ENCODE data around the gene BIRC3.
"Not testable (repeated sequence)": the region's sequence is repeated elsewhere in the genome, so short reads cannot be mapped to it uniquely, and the experiment has no call there.

The BIRC3 gene

DNA sequence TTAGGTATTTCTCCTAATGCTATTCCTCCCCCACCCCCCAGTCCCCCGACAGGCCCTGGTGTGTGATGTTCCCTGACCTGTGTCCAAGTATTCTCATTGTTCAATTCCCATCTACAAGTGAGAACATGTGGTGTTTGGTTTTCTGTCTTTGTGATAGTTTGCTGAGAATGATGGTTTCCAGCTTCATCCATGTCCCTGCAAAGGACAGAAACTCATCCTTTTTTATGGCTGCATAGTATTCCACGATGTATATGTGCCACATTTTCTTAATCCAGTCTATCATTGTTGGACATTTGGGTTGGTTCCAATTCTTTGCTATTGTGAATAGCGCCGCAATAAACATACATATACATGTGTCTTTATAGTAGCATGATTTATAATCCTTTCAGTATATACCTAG lies 20.5 kb upstream of the BIRC3 start:
- not testable (repeated sequence) for DNase-seq

DNA sequence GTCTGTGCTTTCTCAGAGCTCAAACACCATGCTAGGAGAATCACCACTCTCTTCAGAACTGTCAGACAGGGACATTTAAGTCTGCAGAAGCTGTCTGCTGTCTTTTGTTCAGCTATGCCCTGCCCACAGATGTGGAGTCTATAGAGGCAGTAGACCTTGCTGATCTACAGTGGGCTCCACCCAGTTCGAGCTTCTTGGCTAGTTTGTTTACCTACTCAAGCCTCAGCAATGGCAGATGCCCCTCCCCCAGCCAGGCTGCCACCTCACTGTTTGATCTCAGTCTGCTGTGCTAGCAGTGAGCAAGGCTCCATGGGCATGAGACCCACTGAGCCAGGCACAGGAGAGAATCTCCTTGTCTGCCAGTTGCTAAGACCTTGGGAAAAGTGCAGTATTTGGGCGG lies 16.4 kb upstream of the BIRC3 start:
- DNase-seq, result not testable (repeated sequence)

DNA sequence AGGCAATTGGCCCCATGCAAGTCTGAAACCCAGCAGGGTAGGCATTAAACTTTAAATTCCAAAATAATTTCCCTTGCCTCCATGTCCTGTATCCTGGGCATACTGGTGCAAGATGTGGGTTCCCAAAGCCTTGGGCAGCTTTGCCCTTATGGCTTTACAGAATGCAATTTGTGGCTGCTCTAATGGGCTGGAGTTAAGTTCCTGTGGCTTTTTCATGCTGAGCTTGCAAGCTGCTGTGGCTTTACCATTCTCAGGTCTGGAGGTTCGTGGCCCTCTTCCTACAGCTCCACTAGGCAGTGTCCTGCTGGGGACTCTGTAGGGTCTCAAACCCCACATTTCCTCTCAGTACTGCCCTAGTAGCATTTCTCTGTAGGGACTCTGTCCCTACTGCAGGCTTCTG lies 15.0 kb upstream of the BIRC3 start:
- no peak for DNase-seq

DNA sequence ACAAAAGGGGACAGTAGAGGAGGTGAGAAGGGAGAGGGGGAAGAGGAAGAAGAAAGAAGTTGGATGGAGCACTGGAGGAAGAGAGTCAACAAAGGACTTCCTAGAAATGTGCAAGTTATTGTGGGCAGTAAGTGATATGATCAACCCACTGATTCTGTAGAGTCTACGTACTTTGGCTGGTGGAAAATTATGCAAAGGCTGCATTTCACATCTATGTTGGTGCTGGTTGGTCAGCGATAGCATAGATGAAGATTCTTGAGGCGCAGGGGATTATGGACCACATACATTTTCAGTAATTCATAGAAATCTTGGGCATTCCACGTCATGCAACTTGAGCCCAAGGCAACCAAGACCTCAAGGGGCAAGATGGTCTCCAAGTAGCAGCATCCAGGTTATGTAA lies 12.6 kb upstream of the BIRC3 start:
- no peak for DNase-seq

DNA sequence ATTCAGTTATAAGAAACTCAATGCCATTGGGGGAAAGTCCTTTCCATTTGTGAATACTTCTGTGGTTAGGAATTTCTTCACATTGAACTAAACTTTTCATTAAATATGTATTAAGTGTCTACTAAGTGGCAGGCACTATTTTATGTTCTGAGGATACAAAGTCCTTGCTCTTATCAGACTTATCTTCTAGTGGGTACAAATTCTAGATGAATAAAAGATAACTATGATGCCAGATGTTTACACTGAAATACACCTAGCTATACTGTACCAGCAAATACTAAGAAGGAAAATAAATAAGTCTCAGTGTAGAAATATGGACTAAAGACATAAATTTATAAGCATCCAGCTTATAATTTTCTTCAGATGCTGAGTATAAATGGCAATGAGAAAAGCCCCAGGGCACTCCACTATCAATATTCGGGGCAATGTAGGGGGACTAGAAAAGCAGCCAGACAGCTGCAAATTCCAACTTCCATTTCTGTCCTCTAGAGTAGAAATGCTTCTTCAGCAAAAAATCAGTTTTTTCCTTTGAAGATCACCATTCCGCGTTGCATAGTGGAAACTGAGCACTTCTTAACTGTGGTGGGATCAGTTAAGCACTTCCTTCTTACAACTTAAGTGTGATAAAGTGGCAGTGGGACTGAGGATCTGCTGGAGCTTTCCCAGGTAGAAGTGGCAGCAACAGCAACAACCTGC lies 11.8 kb upstream of the BIRC3 start:
- DNase-seq, result no peak

DNA sequence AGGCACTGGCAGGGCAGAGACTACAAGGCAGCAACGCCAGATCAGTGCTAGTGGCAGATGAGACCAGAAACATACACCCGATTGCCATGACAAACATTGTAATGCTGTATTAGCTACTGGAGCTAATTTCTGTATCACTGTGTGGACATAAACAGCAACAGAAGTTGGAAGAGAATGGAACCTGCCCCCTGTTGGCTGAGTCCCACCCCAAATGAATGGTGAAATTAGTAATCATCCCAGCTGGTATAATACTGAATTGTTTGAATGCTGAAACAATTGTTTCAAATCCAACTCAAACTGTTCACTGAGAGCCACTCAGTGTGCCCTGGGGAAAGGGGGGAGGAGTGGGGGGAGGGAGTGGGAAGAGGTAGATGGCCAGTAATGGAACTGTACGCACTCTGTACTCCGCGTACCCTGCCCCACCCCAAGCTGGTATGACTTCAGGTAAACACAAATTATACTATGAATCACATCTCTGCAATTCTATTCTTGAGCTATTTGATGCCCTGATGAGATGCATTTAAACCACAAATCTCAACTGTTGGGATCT lies 11.2 kb upstream of the BIRC3 start:
- DNase-seq, result no peak

DNA sequence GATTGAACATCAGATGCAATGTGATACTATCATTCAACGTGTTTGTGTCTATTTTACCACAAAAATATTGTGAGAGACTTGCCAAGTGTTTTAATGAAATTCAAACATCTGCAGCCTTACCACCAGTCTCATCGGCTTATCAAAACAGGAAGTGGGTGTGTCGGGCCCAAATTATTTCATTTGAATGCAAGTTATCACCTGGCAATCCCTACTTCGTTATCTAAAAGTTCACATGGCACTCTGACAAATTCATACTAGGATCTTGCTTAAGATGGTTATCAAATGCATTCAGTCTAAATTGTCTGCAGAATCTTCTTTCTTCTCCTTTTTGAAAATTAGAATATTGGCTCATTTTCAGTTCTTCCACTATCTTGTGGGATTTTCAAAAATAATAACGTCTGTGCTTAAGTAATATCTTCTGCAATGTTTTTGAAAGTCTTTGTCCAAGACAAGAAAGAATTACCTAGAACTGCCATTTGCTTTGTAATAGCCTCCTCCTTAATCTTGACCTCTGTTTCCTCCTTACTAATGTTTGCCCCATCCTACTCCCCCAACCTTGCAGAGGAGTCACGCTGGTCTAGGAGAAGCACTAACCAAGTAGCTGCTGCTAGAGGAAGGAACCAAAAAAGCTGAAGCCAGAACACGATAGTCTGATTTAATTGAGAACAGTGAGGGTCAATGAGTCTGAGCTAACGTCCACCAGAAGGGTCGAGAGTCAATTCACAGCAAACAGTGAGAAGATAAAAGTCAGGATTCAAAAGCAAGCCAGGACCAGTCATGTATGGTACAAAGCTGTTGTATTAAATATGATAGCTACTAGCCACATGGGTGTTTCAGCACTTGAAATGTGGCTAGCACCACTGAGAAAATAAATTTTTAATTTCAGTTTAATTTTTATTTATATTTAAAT lies 10.2 kb upstream of the BIRC3 start:
- no peak for DNase-seq

DNA sequence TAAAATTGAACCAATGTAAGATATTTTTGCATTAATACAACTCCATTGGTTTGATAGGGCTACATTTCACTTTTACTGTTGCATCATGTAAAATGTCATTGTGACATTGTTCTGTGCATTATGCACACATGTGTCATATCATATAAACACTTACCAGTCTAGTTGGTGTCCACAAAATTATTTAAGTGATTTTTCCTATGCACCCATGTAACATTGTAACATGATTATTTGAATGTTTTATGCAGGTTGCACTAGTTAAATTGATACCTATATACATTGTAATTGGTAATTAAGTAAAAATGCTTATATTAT lies 9.6 kb upstream of the BIRC3 start:
- DNase-seq, result no peak

DNA sequence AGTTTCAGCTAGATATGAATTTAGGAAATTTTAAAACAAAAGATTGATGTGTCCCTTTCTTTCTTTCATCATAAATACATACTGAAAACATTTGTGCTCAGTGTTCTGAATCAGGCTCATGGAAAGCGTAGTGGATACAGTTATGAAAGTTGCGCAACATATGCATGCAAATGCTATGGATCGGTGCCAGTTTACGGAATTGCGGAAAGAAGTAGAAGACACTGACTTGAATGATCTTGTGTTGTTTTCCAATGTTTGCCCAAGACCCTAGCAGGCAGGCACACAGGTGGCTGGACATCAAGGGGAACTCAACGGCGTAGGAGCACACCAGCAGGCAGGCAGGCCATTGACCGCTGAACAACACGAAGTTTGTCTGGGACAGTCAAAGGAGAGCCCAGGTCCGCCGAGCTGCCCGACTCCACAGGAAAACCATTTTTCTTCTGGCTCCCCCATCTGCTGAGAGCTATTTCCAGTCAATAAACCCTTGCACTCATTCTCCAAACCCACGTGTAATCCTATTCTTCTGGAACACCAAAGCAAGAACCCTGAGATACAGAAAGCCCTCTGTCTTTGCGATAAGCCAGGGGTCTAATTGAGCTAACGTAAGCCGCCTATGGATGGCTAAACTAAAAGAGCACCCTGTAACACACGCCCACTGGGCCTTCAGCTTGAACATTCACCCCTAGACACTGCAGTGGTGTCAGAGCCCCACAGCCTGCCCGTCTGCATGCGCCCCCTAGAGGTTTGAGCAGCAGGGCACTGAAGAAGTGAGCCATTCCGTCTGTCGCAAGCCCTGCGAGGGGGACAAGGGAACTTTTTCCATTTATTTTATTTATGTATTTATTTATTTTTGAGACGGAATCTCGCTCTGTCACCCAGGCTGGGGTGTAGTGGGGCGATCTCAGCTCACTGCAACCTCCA lies 7.4 kb upstream of the BIRC3 start:
- DNase-seq, result no peak

DNA sequence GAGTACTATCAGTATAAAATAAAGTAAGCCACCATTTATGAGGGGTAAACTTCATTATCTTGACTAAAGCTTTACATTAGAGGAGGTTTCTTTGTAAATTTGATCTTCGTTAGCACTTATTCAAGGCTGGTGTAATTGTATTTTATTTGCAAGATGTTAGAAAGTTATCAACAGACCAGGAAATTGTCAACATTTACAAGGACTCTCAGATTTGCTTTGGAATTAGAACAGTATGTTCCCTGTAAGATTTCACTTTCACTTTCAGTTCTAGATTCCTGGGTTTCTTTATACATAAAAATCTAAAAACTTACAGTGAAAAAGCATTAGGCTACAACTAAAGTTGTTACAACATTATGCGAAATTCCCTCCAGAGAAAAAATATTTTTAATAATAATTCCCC lies 4.6 kb upstream of the BIRC3 start:
- no peak for DNase-seq

DNA sequence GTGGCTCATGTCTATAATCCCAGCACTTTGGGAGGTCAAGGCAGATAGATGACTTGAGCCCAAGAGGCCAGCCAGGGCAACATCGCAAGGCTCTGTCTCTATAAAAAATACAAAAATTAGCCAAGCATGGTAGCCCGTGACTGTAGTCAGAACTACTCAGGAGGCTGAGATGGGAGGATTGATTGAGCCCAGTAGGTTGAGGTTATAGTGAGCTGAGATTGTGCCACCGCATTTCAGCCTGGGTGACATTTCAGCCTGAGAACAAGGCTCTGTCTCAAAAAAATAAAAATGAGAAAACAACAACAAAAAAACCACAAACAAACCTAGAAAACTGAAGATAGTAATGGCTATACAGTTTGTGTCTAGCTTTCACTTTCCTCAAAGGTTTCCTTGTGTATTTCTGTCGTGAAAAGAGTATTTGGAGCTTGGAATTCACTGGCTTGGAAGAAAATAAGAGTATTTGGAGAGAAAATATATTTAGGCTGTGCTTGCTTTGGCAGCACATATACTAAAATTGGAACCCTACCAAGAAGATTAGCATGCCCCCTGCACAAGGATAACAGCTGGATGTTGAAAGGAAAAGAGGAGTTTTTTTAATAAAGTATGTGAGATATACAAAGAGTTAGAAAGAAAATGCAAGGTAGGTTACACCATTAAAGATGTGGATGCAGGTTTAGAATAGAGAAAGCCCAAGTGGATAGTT lies 3.9 kb upstream of the BIRC3 start:
- DNase-seq, result no peak

DNA sequence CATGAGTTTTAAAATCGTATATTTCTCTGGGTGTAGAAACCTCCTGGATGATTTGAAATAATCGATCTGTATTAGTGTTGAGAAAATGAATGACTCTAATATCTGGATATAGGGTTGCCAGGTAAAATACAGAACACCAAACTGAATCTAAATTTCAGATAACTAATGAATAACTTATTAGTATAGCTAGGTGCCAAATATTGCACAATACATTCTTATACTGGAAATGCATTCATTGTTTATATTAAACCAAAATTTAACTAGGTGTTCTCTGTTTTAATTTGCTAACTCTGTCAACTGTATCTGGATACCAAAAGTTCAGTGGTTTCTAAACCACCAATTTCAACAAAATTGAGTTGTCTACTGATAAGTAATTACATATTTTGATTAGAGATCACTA lies 2.5 kb upstream of the BIRC3 start:
- no peak for DNase-seq

DNA sequence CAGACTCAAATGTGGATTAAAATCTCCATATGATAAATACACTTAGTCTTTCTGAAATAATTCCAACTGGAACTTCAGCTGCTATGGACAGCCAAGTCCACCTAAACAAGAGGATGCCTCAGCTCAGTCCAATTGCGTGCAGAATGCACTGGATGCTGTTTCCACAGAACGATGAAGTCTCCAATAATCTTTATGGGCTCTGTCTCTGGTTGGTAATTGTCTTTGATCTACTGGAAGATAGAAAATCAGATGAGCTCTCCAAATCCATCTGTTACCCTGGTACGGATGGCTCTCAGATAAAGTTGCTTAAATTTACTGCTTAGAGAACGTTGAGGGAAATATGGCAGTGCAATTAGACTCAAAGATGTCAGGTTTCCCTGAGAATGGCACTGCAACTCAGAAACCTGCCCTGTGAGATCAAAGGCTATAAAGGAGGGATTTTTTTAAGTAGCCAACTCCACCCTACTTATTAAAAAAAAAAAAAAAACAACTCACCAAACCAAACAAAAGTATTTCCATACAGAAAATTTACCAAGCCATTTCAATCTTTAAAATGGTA lies 859 bp upstream of the BIRC3 start:
- no peak for DNase-seq

DNA sequence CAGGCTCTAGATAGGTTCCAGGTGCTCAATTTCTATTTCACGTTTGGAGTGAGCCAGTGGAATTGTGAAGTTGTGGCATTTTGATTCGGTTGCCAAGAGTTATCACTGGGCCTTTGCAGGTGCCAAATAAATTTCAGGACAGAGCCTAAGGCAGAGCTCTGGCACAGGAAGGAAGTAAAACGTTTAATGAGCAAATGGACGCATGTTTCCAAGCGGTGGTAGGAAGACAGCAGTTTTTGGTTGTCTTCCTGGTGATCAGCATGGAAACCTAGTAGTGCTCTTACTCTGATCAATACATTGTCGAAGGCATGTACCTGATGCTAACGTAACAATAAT lies 452 bp downstream of the BIRC3 start:
- DNase-seq, result no peak

DNA sequence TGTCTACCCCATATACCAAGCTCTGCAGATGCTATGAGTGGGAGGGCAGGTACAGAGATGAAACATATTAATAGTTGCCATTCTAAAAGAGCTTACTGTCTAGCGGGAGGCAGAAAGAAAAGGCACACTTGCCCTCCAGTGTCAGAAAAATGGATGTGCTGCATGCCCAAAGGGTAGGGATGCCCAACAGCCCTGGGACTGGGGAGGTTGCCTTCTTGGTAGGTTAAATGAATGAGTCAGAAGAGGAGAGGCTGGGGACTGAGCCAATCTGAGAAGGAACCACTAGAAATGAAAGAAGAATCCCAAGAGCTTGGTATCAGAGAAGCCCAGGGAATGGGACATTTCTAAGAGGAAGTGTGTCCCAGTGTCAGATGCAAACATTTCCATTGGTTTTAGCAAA lies 1.2 kb downstream of the BIRC3 start:
- DNase-seq, result no peak

DNA sequence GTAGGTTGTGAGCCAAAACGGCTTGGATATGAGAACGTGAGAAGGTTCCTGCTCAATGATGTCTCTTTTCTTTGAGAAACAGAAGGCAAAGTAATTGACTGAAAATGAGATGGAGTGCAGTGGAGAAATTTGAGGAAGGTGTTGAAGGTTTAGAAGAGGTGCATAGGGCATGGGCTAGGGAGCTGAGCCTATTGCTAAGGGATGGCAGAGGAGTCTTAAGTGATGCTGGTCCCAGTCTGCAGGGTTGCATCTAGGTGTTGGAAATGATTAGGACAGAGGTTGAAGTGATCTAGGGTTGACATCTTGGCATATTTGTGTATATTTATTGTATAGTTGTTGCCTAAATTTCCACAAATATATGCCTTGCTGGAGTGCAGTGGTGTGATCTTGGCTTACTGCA lies 2.3 kb downstream of the BIRC3 start:
- DNase-seq, result no peak

DNA sequence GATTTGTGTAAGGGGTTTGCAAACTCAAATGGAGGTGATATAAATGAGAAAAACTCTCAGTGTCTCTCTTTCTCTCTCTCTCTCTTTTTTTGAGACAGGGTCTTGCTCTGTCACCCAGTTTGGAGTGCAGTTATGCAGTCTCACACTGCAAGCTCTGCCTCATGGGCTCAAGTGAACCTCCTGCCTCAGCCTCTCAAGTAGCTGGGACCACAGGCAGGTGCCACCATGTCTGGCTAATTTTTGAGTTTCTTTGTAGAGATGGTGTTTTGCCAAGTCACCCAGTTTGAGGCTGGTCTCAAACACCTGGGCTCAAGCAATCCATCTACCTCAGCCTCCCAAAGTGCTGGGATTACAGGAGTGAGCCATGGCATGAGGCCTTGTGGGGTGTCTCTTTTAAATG lies 2.9 kb downstream of the BIRC3 start:
- no peak for DNase-seq

DNA sequence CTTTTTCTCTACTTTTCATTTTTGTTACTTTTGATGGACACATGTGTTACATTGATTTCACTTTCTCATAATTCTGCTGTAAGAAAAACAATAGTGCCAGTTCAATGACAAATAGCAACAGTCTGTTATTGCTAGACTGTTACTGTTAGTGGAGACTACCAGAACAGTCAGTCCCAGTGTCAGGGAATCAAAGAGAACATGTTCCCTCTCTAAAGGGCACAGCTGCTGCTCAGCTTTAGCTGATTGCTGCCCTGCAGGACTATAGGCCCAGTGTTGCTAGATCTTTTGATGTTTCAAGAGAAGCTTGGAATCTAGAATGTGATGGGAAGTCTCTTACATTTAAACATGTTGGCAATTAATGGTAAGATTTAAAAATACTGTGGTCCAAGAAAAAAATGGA lies 3.4 kb downstream of the BIRC3 start:
- DNase-seq, result no peak

DNA sequence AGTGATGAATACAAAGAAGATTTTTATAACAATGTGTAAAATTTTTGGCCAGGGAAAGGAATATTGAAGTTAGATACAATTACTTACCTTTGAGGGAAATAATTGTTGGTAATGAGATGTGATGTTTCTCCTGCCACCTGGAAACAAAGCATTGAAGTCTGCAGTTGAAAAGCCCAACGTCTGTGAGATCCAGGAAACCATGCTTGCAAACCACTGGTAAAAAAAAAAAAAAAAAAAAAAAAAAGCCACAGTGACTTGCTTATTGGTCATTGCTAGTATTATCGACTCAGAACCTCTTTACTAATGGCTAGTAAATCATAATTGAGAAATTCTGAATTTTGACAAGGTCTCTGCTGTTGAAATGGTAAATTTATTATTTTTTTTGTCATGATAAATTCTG lies 5.3 kb downstream of the BIRC3 start:
- no peak for DNase-seq

DNA sequence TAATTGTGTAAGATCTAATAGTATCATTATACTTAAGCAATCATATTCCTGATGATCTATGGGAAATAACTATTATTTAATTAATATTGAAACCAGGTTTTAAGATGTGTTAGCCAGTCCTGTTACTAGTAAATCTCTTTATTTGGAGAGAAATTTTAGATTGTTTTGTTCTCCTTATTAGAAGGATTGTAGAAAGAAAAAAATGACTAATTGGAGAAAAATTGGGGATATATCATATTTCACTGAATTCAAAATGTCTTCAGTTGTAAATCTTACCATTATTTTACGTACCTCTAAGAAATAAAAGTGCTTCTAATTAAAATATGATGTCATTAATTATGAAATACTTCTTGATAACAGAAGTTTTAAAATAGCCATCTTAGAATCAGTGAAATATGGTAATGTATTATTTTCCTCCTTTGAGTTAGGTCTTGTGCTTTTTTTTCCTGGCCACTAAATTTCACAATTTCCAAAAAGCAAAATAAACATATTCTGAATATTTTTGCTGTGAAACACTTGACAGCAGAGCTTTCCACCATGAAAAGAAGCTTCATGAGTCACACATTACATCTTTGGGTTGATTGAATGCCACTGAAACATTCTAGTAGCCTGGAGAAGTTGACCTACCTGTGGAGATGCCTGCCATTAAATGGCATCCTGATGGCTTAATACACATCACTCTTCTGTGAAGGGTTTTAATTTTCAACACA lies 6.4 kb downstream of the BIRC3 start:
- DNase-seq, result no peak

DNA sequence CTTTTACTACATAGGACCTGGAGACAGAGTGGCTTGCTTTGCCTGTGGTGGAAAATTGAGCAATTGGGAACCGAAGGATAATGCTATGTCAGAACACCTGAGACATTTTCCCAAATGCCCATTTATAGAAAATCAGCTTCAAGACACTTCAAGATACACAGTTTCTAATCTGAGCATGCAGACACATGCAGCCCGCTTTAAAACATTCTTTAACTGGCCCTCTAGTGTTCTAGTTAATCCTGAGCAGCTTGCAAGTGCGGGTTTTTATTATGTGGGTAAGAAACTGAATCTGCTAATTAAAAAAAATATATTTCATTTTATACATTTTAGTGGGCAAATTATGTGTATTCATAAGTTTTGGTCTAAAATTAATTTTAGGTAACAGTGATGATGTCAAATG lies 7.8 kb downstream of the BIRC3 start:
- no peak for DNase-seq

DNA sequence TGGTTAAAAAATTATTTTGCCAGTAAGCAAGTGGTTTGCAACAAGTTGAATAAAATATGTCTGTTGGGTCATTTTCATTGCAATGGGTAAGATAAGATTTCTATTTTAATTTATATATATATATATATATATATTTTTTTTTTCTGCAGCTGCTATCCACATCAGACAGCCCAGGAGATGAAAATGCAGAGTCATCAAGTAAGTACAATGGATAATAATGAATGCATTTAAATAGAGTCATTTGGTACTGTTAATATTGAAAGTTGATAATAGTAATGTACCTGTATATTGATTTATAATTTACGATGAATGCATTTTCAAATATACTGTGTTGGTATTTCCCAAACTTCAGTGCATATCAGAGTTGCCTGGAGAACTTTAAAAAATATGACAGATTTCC lies 11.5 kb downstream of the BIRC3 start:
- DNase-seq, result no peak

Measured in cerebellar nuclear complex (tissue), 1 donor.